ENCODE results near the gene FAM120A. TPM values are rescaled to one million over a fixed set of nuclear protein-coding genes. Genes with fewer than 3 reads are reported as not detected.

The FAM120A gene
- total and polyA plus RNA-seq, 2 of the 13 experiments (the other 11 are each of a cell fraction or from before 2014, with no cell fraction given) = 41.3 to 44.4 TPM

GRCh38 chr9:93451849-93452709 lies 594 bp downstream of the FAM120A start (continued):
- TF ChIP-seq PATZ1 (CRISPR knock-in tag; IDR thresholded peaks at IDR 0.05) = no peak
- no peak for TF ChIP-seq FOXP4 (CRISPR knock-in tag; IDR thresholded peaks at IDR 0.05)
- TF ChIP-seq RFXANK (CRISPR knock-in tag; IDR thresholded peaks at IDR 0.05) = no peak
- TF ChIP-seq BRCA1 (CRISPR knock-in tag; IDR thresholded peaks at IDR 0.05) = 0 out of 2 replicates have a peak, but pooled peaks have one; percentile 63
- TF ChIP-seq SMC3 (IDR thresholded peaks at IDR 0.05; ENCODE audit: low read length) = no peak
- no peak for TF ChIP-seq FOXA3 (CRISPR knock-in tag; IDR thresholded peaks at IDR 0.05)
- TF ChIP-seq RFX1 (IDR thresholded peaks at IDR 0.05) = no peak
- no peak for TF ChIP-seq ZFP36 (IDR thresholded peaks at IDR 0.05; ENCODE audit: borderline replicate concordance, low read depth, low read length, partially characterized antibody)
- TF ChIP-seq KAT2B (IDR thresholded peaks at IDR 0.05; ENCODE audit: borderline replicate concordance, low read depth, low read length) = no peak
- no peak for TF ChIP-seq IRF9 (CRISPR knock-in tag; IDR thresholded peaks at IDR 0.05; ENCODE audit: borderline replicate concordance)
- TF ChIP-seq ZSCAN25 (CRISPR knock-in tag; IDR thresholded peaks at IDR 0.05) = no peak
- TF ChIP-seq TFAP4 (IDR thresholded peaks at IDR 0.05; ENCODE audit: borderline replicate concordance, low read depth) = no peak
- TF ChIP-seq ATF7 (IDR thresholded peaks at IDR 0.05) = no peak
- TF ChIP-seq ATF7 (CRISPR knock-in tag; IDR thresholded peaks at IDR 0.05) = 0 out of 2 replicates have a peak, but pooled peaks have one; percentile 20
- no peak for TF ChIP-seq SKIL (CRISPR knock-in tag; IDR thresholded peaks at IDR 0.05; ENCODE audit: borderline replicate concordance)
- TF ChIP-seq SMAD1 (CRISPR knock-in tag; IDR thresholded peaks at IDR 0.05; ENCODE audit: borderline replicate concordance, low read depth) = no peak
- TF ChIP-seq TFE3 (CRISPR knock-in tag; IDR thresholded peaks at IDR 0.05) = no peak
- no peak for TF ChIP-seq GLMP (CRISPR knock-in tag; IDR thresholded peaks at IDR 0.05; ENCODE audit: borderline replicate concordance)

Measured in HepG2 (cell line).